GM12864 (cell line): ENCODE measurements around the gene DAZL.
A peak's percentile ranks its signal among the peaks of the same experiment; 100 is the strongest.

ENCODE experiments used
- DNase-seq: peaks from one replicate; pipeline ENCODE4 v3.0.0-alpha.2; 2011; ENCODE audit warnings: low read depth
- H3K4me3 ChIP-seq: 2 replicates; pipeline ENCODE4 v1.5.1; 2011; ENCODE audit warnings: mild to moderate bottlenecking, low read depth, low read length, control low read depth
- CTCF ChIP-seq: IDR thresholded peaks from 2 replicates; pipeline ENCODE4 v1.5.1; 2011; ENCODE audit warnings: low read depth, mild to moderate bottlenecking, moderate library complexity, low read length, control low read depth, inconsistent platforms; ENCODE audit errors: missing control alignments

DAZL gene

DNA sequence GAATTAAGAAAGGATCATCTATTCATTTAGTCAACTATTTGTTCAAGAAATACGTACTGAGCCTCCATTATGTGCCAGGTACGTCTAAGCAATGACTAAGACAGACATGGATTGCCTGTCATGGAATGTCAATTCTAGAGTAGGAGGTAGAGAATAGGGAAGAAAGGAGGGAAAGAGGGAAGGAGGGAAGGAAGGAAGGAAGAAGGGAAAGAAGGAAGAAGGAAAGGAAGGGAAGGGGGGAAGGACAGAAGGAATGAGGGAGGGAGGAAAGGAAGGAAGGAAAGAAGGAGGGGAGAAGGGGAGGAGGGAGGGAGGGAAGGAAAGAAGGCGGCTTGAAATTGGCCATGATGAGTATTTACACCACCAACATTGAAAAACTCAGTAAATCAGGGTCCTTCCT is 52.5 kb downstream of the DAZL start:
- no peak overlapping the region for H3K4me3 ChIP-seq
- DNase-seq: no peak
- TF ChIP-seq CTCF: no peak

DNA sequence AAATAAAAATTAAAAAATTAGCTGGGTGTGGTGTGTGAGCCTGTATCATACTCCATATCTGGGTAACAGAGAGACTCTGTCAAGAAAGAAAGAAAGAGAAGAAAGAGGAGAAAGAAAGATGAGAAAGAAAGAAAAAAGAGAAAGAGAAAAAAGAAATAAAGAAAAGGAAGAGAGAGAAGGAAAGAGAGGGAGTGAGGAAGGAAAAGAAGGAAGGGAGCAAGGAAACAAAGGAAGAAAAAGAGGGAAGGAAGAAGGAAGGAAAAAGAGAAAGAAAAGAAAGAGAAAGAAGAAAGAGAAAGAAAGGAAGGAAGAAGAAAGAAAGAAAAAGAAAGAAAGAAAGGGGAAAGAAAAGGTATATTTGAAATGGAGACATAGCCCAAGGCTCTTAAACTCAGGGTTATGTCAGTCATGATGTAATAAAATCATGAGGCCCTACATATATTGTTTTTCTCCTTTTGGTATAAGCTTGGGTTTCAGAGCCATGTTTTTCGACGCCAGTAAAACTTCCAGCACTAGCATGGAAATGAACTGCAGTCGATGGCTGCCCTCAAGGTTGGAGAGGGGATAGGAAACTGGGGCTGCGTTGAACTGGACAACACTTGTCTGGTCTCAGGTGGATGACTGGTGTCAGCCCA is 53.8 kb downstream of the DAZL start:
- no peak for TF ChIP-seq CTCF
- no peak for DNase-seq
- no peak overlapping the region for H3K4me3 ChIP-seq

GRCh38 chr3:16550676-16551341 is 54.4 kb downstream of the DAZL start:
- TF ChIP-seq CTCF: peak; percentile 87
- no peak overlapping the region for H3K4me3 ChIP-seq
- DNase-seq: peak; percentile 68

- no peak for DNase-seq
- no peak overlapping the region for H3K4me3 ChIP-seq
- no peak for TF ChIP-seq CTCF
Observed at GRCh38 chr3:16550305-16550675, 54.9 kb downstream of the DAZL start.

DNA sequence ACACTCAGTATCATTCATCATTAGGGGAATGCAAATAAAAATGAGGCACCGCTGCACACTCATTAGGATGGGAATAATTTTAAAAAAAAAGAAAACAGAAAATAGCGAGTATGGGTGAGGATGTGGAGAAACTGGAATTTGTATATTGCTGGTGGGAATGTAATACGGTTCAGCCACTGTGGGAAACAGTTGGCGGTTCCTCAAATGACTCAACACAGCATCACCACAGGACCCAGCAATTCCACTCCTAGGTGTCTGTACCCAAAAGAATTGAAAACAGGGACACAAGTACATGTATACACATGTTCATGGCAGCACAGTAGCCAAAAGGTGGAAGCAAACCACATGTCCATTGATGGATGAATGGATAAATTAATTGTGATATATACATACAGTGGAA is 56.5 kb downstream of the DAZL start:
- no peak for TF ChIP-seq CTCF
- DNase-seq: no peak

GRCh38 chr3:16547561-16548357 is 57.5 kb downstream of the DAZL start:
- TF ChIP-seq CTCF: no peak
- no peak overlapping the region for H3K4me3 ChIP-seq
- no peak for DNase-seq

More for the DNA sequence above, 56.5 kb downstream of the DAZL start:
- no peak overlapping the region for H3K4me3 ChIP-seq
